GM10248 (cell line): ENCODE results near the gene SCT.

ENCODE experiments used
- CTCF ChIA-PET: fragments of 300-600 bp; sonication (Branson Sonifier 250); formaldehyde crosslinking; extraction: SDS; loops from one replicate; lab custom pipeline; 2021; ENCODE audit warnings: antibody characterized with exemption; lab: Yijun Ruan, JAX
- POLR2A ChIA-PET: fragments of 350-650 bp; sonication (Branson Sonifier 250); formaldehyde crosslinking; extraction: SDS; loops from one replicate; lab custom pipeline; 2020; ENCODE audit warnings: antibody characterized with exemption; lab: Yijun Ruan, JAX
- DNase-seq: peaks from one replicate; pipeline ENCODE4 v3.0.0; 2012; ENCODE audit errors: extremely low spot score
- TF ChIP-seq, protein P1 (sequence below): IDR thresholded peaks from 2 replicates; pipeline ENCODE4 v1.5.1; 2012; ENCODE audit warnings: mild to moderate bottlenecking, low read depth; ENCODE audit errors: extremely low read depth, missing control alignments, control extremely low read depth

SCT gene

DNA sequence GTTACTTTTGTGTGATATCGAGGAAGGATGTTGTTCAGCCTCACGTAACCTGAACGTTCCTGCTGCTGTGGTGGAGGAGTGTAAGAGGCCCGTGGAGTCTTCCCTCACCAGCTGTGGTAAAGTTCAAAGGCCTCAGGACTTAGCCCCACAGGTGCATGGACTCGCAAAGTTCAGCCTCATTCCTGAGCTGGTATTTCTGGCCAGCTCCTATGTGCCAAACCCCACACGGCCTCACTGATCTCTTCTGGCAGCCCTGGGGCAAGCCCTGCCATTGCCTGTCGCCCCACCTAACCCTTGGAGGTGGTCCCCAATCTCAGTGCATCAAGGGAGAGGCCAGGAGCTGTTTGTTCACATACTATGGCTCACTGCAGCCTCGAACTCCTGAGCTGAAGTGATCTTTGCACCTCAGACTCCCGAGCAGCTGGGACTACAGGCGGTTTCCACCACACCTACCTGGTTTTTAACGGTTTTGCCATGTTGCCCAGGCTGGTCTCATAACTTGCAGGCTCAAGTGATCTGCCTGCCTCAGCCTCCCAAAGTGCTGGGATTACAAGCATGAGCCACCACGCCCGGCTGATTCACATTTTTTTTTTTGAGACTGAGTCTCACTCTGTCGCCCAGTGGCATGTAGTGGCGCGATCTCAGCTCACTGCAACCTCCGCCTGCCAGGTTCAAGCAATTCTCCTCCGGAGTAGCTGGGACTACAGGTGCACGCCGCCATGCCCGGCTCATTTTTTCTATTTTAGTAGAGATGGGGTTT lies 48.5 kb downstream of the SCT start:
- ChIA-PET POLR2A (interaction anchor here (0.6 kb wide), 1 partner anchor 10 kb away, joined by 5 read pairs; no protein-coding TSS in a partner anchor), CTCF (interaction anchor here (1.5 kb wide), 1 partner anchor 59 kb away, joined by 3 read pairs; no protein-coding TSS in a partner anchor)
- TF ChIP-seq, protein P1, sequence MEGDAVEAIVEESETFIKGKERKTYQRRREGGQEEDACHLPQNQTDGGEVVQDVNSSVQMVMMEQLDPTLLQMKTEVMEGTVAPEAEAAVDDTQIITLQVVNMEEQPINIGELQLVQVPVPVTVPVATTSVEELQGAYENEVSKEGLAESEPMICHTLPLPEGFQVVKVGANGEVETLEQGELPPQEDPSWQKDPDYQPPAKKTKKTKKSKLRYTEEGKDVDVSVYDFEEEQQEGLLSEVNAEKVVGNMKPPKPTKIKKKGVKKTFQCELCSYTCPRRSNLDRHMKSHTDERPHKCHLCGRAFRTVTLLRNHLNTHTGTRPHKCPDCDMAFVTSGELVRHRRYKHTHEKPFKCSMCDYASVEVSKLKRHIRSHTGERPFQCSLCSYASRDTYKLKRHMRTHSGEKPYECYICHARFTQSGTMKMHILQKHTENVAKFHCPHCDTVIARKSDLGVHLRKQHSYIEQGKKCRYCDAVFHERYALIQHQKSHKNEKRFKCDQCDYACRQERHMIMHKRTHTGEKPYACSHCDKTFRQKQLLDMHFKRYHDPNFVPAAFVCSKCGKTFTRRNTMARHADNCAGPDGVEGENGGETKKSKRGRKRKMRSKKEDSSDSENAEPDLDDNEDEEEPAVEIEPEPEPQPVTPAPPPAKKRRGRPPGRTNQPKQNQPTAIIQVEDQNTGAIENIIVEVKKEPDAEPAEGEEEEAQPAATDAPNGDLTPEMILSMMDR = no peak
- no peak for DNase-seq

DNA sequence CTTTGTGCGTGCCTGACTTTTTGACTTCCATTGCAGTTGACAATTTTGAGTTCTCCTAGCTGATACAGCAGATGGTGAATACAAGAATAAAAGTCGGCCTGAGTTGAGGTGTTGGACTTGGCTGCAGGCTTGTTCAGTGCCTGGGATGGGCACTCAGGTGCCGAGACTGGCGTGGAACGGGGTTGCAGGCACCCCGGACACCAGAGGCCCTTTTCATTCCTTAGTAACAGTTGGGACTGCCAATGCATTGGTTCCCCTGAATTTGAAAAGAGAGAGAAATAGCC lies 49.4 kb downstream of the SCT start:
- DNase-seq = no peak
- ChIA-PET POLR2A (interaction anchor here (0.6 kb wide), 1 partner anchor 8 kb away, joined by 5 read pairs; no protein-coding TSS in a partner anchor), CTCF (no interaction called here)
- TF ChIP-seq, protein P1 = no peak

DNA sequence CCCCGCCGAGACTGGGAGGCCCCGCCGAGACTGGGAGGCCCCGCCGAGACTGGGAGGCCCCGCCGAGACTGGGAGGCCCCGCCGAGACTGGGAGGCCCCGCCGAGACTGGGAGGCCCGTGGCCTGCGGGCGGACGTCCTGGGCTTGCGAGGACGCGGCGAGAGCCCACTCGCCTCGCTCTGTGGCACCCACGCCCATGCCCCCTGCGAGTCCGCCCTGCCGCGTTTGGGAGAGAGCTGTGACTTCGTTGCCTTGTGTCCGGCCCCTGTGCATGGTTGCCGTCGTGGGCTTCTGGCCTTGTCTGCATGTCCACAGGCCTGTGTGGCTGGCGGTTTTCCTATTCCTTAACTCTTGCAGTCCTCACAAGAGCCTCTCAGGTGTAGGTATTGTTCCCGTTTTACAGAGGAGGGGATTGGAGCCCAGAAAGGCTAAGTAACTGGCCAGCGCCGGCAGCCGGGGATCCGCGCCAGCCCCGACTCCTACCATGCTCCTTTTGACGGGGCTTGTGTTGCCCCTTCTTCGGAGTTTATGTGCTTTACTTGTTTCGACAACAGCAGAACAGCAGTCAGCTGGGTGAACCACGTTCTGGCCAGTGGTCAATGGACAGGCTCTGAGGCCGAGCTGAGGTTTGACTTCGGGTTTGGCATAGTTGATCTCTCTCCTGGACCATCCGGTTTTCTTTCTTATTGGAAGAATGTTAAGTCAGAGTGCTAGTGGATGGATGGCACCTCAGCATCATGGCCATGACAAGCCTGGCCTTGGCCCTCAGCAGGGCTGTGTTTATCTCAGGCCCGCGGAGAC lies 50.0 kb downstream of the SCT start:
- ChIA-PET CTCF (no interaction called here), POLR2A (interaction anchor here (0.6 kb wide), 1 partner anchor 8 kb away, joined by 5 read pairs; no protein-coding TSS in a partner anchor)
- TF ChIP-seq, protein P1 = no peak
- DNase-seq = no peak
